NCI-H2081 (cell line): ENCODE results near the gene C16orf54.
"Not testable (repeated sequence)": the region's sequence is repeated elsewhere in the genome, so short reads cannot be mapped to it uniquely, and the experiment has no call there.

Experiments
- DNase-seq, 2 experiments: peaks; one replicate each; lab custom pipeline; 2025; lab: John Stamatoyannopoulos, UW

C16orf54 gene

GRCh38 chr16:29745853-29746345, at the start of gene C16orf54:
C16orf54 (minus strand) TSS chr16:29745990; CDS start chr16:29744951, 1,039 bp downstream.
- no peak for DNase-seq

- no peak for DNase-seq
Measured at GRCh38 chr16:29794231-29794710, 48.5 kb upstream of the C16orf54 start.

- DNase-seq: not testable (repeated sequence)
Measured at GRCh38 chr16:29793153-29793552, 47.4 kb upstream of the C16orf54 start.

GRCh38 chr16:29791845-29792807, 46.3 kb upstream of the C16orf54 start:
- DNase-seq: no peak

GRCh38 chr16:29790949-29791844, 45.4 kb upstream of the C16orf54 start:
- DNase-seq: peak in 1 of 2 experiments; percentile 6

- DNase-seq: peak; percentile 96 to 97
Measured at GRCh38 chr16:29790183-29790948, 44.6 kb upstream of the C16orf54 start, which contains the start of gene KIF22. KIF22 (plus strand) TSS chr16:29790751; CDS start chr16:29790760, 9 bp downstream.

- DNase-seq: no peak
Measured at GRCh38 chr16:29789775-29790182, 44.0 kb upstream of the C16orf54 start.

GRCh38 chr16:29787155-29787554, 41.4 kb upstream of the C16orf54 start:
- DNase-seq: not testable (repeated sequence)

- no peak for DNase-seq
Measured at GRCh38 chr16:29784901-29785500, 39.2 kb upstream of the C16orf54 start.

GRCh38 chr16:29784157-29784556, 38.4 kb upstream of the C16orf54 start:
- no peak for DNase-seq

GRCh38 chr16:29783094-29783953, 37.5 kb upstream of the C16orf54 start:
- DNase-seq: not testable (repeated sequence)

- DNase-seq: no peak
Measured at GRCh38 chr16:29779474-29779873, 33.7 kb upstream of the C16orf54 start.

GRCh38 chr16:29777576-29778350, 32.0 kb upstream of the C16orf54 start, which contains the start of gene ZG16:
ZG16 (plus strand) TSS chr16:29778256; CDS start chr16:29779267, 1,011 bp downstream.
- DNase-seq: no peak

GRCh38 chr16:29775742-29776408, 30.1 kb upstream of the C16orf54 start:
- DNase-seq: no peak

- DNase-seq: no peak
Measured at GRCh38 chr16:29774730-29775129, 28.9 kb upstream of the C16orf54 start.

- not testable (repeated sequence) for DNase-seq
Measured at GRCh38 chr16:29772330-29772729, 26.5 kb upstream of the C16orf54 start.

GRCh38 chr16:29770250-29770929, 24.6 kb upstream of the C16orf54 start:
- DNase-seq: peak; percentile 13 to 55

GRCh38 chr16:29769507-29769906, 23.7 kb upstream of the C16orf54 start:
- DNase-seq: no peak
